Measurements from ENCODE around the gene CST3. TPM values are rescaled to one million over a fixed set of nuclear protein-coding genes. Genes with fewer than 3 reads are reported as not detected.

The CST3 gene
- total RNA-seq, 2 experiments from 2014 or later = 1.0 to 1.4 TPM

GRCh38 chr20:23631226-23631822 lies 6.4 kb downstream of the CST3 start:
- intact Hi-C loops (cut with DNase I, micrococcal nuclease) = no loop called here
- DNase-seq (no peak), ATAC-seq (no peak)
- H3K27me3 Mint-ChIP-seq = peaks cover 7% of the 10 kb centered on the region
- CTCF ChIA-PET = interaction anchor here (0.6 to 0.7 kb wide), 2 partner anchors 29 to 903 kb away, joined by 3 to 4 read pairs; no protein-coding TSS in a partner anchor
- no peak overlapping the region for H3K4me3 Mint-ChIP-seq
- no peaks in the 10 kb centered on the region for H3K4me1 Mint-ChIP-seq
- H3K9me3 Mint-ChIP-seq (ENCODE audit: low read depth) = no peaks in the 10 kb centered on the region
- H3K27ac Mint-ChIP-seq = no peak overlapping the region
- no peaks in the 10 kb centered on the region for H3K36me3 Mint-ChIP-seq (ENCODE audit: low read depth)
- POLR2A ChIA-PET = no interaction called here

DNA sequence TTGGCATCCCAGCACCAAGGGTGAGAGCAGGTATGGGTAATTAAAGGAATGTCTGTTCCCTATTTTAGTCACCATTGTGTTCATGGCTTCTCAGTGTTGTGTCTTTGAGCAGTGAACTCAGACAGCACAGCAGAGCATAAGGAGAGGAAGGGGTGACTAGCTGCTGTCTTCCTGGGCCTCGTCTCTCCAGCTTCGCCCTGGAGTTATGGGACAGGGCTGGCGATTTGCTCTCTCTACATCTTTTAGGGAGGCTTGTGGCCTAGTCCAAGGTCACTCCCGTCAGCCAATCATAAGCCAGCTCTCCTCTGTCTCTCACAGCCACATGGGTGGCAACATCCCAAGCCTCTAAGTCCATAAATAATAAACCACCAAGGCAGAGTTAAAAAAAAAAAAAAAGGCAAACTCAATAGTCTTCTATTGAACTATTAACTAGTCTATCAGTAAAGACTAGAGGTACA lies 7.3 kb downstream of the CST3 start:
- POLR2A ChIA-PET = no interaction called here

GRCh38 chr20:23629542-23630391 lies 8.0 kb downstream of the CST3 start:
- Mint-ChIP-seq H3K4me1 (no peaks in the 10 kb centered on the region), H3K27ac (no peak overlapping the region), H3K27me3 (peaks cover 5% of the 10 kb centered on the region), H3K36me3 (ENCODE audit: low read depth) (no peaks in the 10 kb centered on the region), H3K9me3 (ENCODE audit: low read depth) (no peaks in the 10 kb centered on the region), H3K4me3 (no peak overlapping the region)
- ATAC-seq (no peak), DNase-seq (no peak)
- ChIA-PET CTCF (no interaction called here), POLR2A (no interaction called here)
- intact Hi-C loops (cut with DNase I, micrococcal nuclease) = no loop called here

More for the DNA sequence above, 7.3 kb downstream of the CST3 start:
- CTCF ChIA-PET = no interaction called here
- intact Hi-C loops (cut with DNase I, micrococcal nuclease) = no loop called here
- H3K9me3 Mint-ChIP-seq (ENCODE audit: low read depth) = no peaks in the 10 kb centered on the region
- no peak for DNase-seq
- H3K4me1 Mint-ChIP-seq = no peaks in the 10 kb centered on the region
- H3K27me3 Mint-ChIP-seq = peaks cover 7% of the 10 kb centered on the region
- H3K36me3 Mint-ChIP-seq (ENCODE audit: low read depth) = no peaks in the 10 kb centered on the region
- no peak for ATAC-seq
- no peak overlapping the region for H3K27ac Mint-ChIP-seq
- H3K4me3 Mint-ChIP-seq = no peak overlapping the region

GRCh38 chr20:23629017-23629541 lies 8.7 kb downstream of the CST3 start:
- no peaks in the 10 kb centered on the region for H3K4me1 Mint-ChIP-seq
- H3K27me3 Mint-ChIP-seq = peaks cover 2% of the 10 kb centered on the region
- H3K27ac Mint-ChIP-seq = no peak overlapping the region
- no peak overlapping the region for H3K4me3 Mint-ChIP-seq
- no peaks in the 10 kb centered on the region for H3K36me3 Mint-ChIP-seq (ENCODE audit: low read depth)
- POLR2A ChIA-PET = no interaction called here
- DNase-seq = no peak
- ATAC-seq = no peak
- intact Hi-C loops (cut with DNase I, micrococcal nuclease) = no loop called here
- CTCF ChIA-PET = interaction anchor here (0.6 kb wide), 1 partner anchor 994 kb away, joined by 3 read pairs; no protein-coding TSS in a partner anchor
- H3K9me3 Mint-ChIP-seq (ENCODE audit: low read depth) = no peaks in the 10 kb centered on the region

- no peak overlapping the region for H3K27ac Mint-ChIP-seq
- no peak for ATAC-seq
- no peak for DNase-seq
- ChIA-PET CTCF (interaction anchor here (0.6 kb wide), 1 partner anchor 994 kb away, joined by 3 read pairs; no protein-coding TSS in a partner anchor), POLR2A (no interaction called here)
- no peaks in the 10 kb centered on the region for H3K9me3 Mint-ChIP-seq (ENCODE audit: low read depth)
- intact Hi-C loops (cut with DNase I, micrococcal nuclease) = no loop called here
- H3K36me3 Mint-ChIP-seq (ENCODE audit: low read depth) = no peaks in the 10 kb centered on the region
- no peaks in the 10 kb centered on the region for H3K4me1 Mint-ChIP-seq
- no peak overlapping the region for H3K4me3 Mint-ChIP-seq
- H3K27me3 Mint-ChIP-seq = peaks cover 2% of the 10 kb centered on the region
Observed at GRCh38 chr20:23628402-23629016, 9.2 kb downstream of the CST3 start.

GRCh38 chr20:23627501-23627900 lies 10.3 kb downstream of the CST3 start:
- H3K36me3 Mint-ChIP-seq (ENCODE audit: low read depth) = no peaks in the 10 kb centered on the region
- no peaks in the 10 kb centered on the region for H3K4me1 Mint-ChIP-seq
- no peak overlapping the region for H3K4me3 Mint-ChIP-seq
- H3K27me3 Mint-ChIP-seq = peaks cover 2% of the 10 kb centered on the region
- ChIA-PET POLR2A (no interaction called here), CTCF (no interaction called here)
- ATAC-seq = no peak
- H3K27ac Mint-ChIP-seq = no peak overlapping the region
- DNase-seq = no peak
- intact Hi-C loops (cut with DNase I, micrococcal nuclease) = no loop called here
- no peaks in the 10 kb centered on the region for H3K9me3 Mint-ChIP-seq (ENCODE audit: low read depth)

GRCh38 chr20:23626040-23626620 lies 11.6 kb downstream of the CST3 start:
- H3K9me3 Mint-ChIP-seq (ENCODE audit: low read depth) = no peaks in the 10 kb centered on the region
- H3K27me3 Mint-ChIP-seq = peaks cover 12% of the 10 kb centered on the region
- ChIA-PET CTCF (interaction anchor here (0.7 kb wide), 2 partner anchors 44 to 222 kb away, joined by 3 to 5 read pairs; no protein-coding TSS in a partner anchor), POLR2A (no interaction called here)
- no peak for ATAC-seq
- H3K36me3 Mint-ChIP-seq (ENCODE audit: low read depth) = no peaks in the 10 kb centered on the region
- H3K4me1 Mint-ChIP-seq = no peaks in the 10 kb centered on the region
- no peak for DNase-seq
- no peak overlapping the region for H3K27ac Mint-ChIP-seq
- no peak overlapping the region for H3K4me3 Mint-ChIP-seq
- intact Hi-C loops (cut with DNase I, micrococcal nuclease) = no loop called here

DNA sequence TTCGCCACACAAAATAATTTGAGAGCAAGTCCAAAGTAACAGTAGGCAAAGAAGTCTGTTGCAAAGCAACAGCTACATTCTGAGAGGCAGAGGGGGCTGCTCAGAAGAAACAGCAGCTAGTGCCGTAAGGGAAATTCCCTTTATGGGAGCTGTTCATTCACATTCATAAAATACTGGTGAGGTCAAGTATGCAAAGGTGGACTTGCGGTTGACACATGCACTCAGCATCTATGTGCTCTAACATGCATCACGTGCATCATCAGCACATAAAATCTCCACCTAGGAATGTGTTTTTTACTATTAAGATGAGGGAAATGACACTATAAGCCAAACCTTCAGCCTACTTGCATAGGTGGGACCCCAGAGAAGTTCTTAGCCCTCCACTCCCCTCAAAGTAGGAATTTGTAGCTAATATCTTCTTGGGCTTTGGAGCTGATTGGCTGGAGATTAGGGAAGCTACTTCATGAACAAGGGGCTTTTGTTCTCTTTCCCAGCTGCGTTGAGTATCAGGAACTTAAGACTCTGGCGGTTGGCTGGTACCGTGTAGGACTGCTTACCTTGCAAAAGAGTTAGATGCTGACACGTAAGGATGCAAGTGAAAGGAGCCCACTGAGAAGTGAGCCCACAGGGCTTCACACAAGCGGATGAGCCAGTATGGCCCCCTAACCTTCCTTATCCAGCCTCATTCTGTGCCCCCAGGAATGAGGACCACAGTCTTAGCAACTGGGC lies 12.4 kb downstream of the CST3 start:
- Mint-ChIP-seq H3K4me3 (no peak overlapping the region), H3K27ac (no peak overlapping the region)
- POLR2A ChIA-PET = no interaction called here

DNA sequence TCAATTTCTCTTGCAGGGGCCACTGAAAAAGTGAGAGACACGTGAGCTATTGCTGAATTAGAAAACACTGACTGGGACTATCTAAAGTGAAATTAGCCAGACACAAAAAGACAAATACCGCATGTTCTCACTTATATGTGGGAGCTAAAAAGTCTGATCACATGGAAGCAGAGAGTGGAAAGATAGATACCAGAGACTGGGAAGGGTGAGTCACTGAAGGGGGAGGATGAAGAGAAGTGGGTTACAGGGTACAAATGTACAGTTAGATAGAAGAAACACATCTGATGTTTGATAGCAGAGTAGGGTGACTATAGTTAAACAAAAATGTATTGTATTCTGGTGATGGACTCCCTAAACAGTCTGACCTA lies 13.4 kb downstream of the CST3 start:
- ChIA-PET CTCF (no interaction called here), POLR2A (no interaction called here)
- Mint-ChIP-seq H3K27ac (no peak overlapping the region), H3K9me3 (ENCODE audit: low read depth) (no peaks in the 10 kb centered on the region), H3K4me1 (no peaks in the 10 kb centered on the region), H3K27me3 (peaks cover 13% of the 10 kb centered on the region), H3K4me3 (no peak overlapping the region), H3K36me3 (ENCODE audit: low read depth) (no peaks in the 10 kb centered on the region)
- DNase-seq = no peak
- ATAC-seq = no peak
- intact Hi-C loops (cut with DNase I, micrococcal nuclease) = no loop called here

More for the DNA sequence above, 12.4 kb downstream of the CST3 start:
- Mint-ChIP-seq H3K36me3 (ENCODE audit: low read depth) (no peaks in the 10 kb centered on the region), H3K27me3 (peaks cover 12% of the 10 kb centered on the region), H3K9me3 (ENCODE audit: low read depth) (no peaks in the 10 kb centered on the region), H3K4me1 (no peaks in the 10 kb centered on the region)
- intact Hi-C loops (cut with DNase I, micrococcal nuclease) = no loop called here
- CTCF ChIA-PET = interaction anchor here (0.7 kb wide), 1 partner anchor 221 kb away, joined by 5 read pairs; no protein-coding TSS in a partner anchor
- DNase-seq = no peak
- ATAC-seq = no peak

GRCh38 chr20:23623666-23624323 lies 14.0 kb downstream of the CST3 start:
- no peaks in the 10 kb centered on the region for H3K9me3 Mint-ChIP-seq (ENCODE audit: low read depth)
- DNase-seq (no peak), ATAC-seq (no peak)
- CTCF ChIA-PET = no interaction called here
- intact Hi-C loops (cut with DNase I, micrococcal nuclease) = no loop called here
- H3K27me3 Mint-ChIP-seq = peaks cover 13% of the 10 kb centered on the region
- H3K27ac Mint-ChIP-seq = no peak overlapping the region
- POLR2A ChIA-PET = no interaction called here
- H3K4me3 Mint-ChIP-seq = no peak overlapping the region
- H3K4me1 Mint-ChIP-seq = no peaks in the 10 kb centered on the region
- H3K36me3 Mint-ChIP-seq (ENCODE audit: low read depth) = no peaks in the 10 kb centered on the region

Data from activated CD4-positive, alpha-beta T cell treated with anti-CD3 and anti-CD28 coated beads for 36 hours (primary cell).